Measurements from ENCODE around the gene ZNF213. TPM values are rescaled to one million over a fixed set of nuclear protein-coding genes. Genes with fewer than 3 reads are reported as not detected.

The ZNF213 gene
- total RNA-seq, 1 donor from 2014 or later: 13.4 TPM

GRCh38 chr16:3188675-3188924, 53.8 kb downstream of the ZNF213 start:
- no peak for TF ChIP-seq CTCF (IDR thresholded peaks at IDR 0.05)
- Mint-ChIP-seq H3K36me3 (ENCODE audit: unreplicated experiment) (no peaks in the 10 kb centered on the region), H3K9me3 (ENCODE audit: unreplicated experiment) (no peaks in the 10 kb centered on the region), H3K27me3 (ENCODE audit: unreplicated experiment) (peaks cover 24% of the 10 kb centered on the region), H3K27ac (ENCODE audit: unreplicated experiment) (no peak overlapping the region), H3K4me1 (ENCODE audit: unreplicated experiment) (peaks cover 37% of the 10 kb centered on the region), H3K4me3 (ENCODE audit: unreplicated experiment) (peak overlapping the region; percentile 85)
- no peak for DNase-seq (ENCODE audit: extremely low spot score, unreplicated experiment)

- Mint-ChIP-seq H3K4me3 (ENCODE audit: unreplicated experiment) (peak overlapping the region; percentile 85), H3K4me1 (ENCODE audit: unreplicated experiment) (peaks cover 32% of the 10 kb centered on the region), H3K27me3 (ENCODE audit: unreplicated experiment) (peaks cover 20% of the 10 kb centered on the region), H3K36me3 (ENCODE audit: unreplicated experiment) (no peaks in the 10 kb centered on the region), H3K27ac (ENCODE audit: unreplicated experiment) (peak overlapping the region; percentile 54), H3K9me3 (ENCODE audit: unreplicated experiment) (no peaks in the 10 kb centered on the region)
- TF ChIP-seq CTCF (IDR thresholded peaks at IDR 0.05): no peak
- DNase-seq (ENCODE audit: extremely low spot score, unreplicated experiment): no peak
Observed at GRCh38 chr16:3188925-3189825, 54.3 kb downstream of the ZNF213 start.

GRCh38 chr16:3189869-3190268, 55.0 kb downstream of the ZNF213 start:
- Mint-ChIP-seq H3K9me3 (ENCODE audit: unreplicated experiment) (no peaks in the 10 kb centered on the region), H3K4me3 (ENCODE audit: unreplicated experiment) (peak overlapping the region; percentile 85), H3K27ac (ENCODE audit: unreplicated experiment) (peak overlapping the region; percentile 56), H3K4me1 (ENCODE audit: unreplicated experiment) (peaks cover 30% of the 10 kb centered on the region), H3K27me3 (ENCODE audit: unreplicated experiment) (peaks cover 20% of the 10 kb centered on the region), H3K36me3 (ENCODE audit: unreplicated experiment) (no peaks in the 10 kb centered on the region)
- no peak for TF ChIP-seq CTCF (IDR thresholded peaks at IDR 0.05)
- DNase-seq (ENCODE audit: extremely low spot score, unreplicated experiment): no peak

GRCh38 chr16:3190949-3191353, 56.1 kb downstream of the ZNF213 start:
- TF ChIP-seq CTCF (IDR thresholded peaks at IDR 0.05): no peak
- Mint-ChIP-seq H3K27ac (ENCODE audit: unreplicated experiment) (no peak overlapping the region), H3K36me3 (ENCODE audit: unreplicated experiment) (no peaks in the 10 kb centered on the region), H3K9me3 (ENCODE audit: unreplicated experiment) (no peaks in the 10 kb centered on the region), H3K4me1 (ENCODE audit: unreplicated experiment) (peaks cover 30% of the 10 kb centered on the region), H3K27me3 (ENCODE audit: unreplicated experiment) (peaks cover 21% of the 10 kb centered on the region), H3K4me3 (ENCODE audit: unreplicated experiment) (peak overlapping the region; percentile 56)
- DNase-seq (ENCODE audit: extremely low spot score, unreplicated experiment): no peak

Other genes starting within 250 kb of the ZNF213 start
- gene FLYWCH1, start 223.1 kb upstream of the ZNF213 start, total RNA-seq: 38.9 and 46.4 TPM in 2 replicates
- not detected in 2 replicates for gene KREMEN2, start 170.8 kb upstream of the ZNF213 start, total RNA-seq
- 8.4 and 11.9 TPM in 2 replicates for gene PAQR4, start 165.7 kb upstream of the ZNF213 start, total RNA-seq
- 10.4 and 14.0 TPM in 2 replicates for gene PKMYT1, start 154.6 kb upstream of the ZNF213 start, total RNA-seq
- not detected in 2 replicates for gene CLDN9, start 122.1 kb upstream of the ZNF213 start, total RNA-seq
- gene CLDN6, start 116.8 kb upstream of the ZNF213 start, total RNA-seq: 0.32 TPM in 1 of 2 replicates, not detected in the other
- gene TNFRSF12A, start 114.7 kb upstream of the ZNF213 start, total RNA-seq: 71.3 and 72.4 TPM in 2 replicates
- gene HCFC1R1, start 111.1 kb upstream of the ZNF213 start, total RNA-seq: 133 and 139 TPM in 2 replicates
- 36.6 and 40.1 TPM in 2 replicates for gene THOC6, start 111.0 kb upstream of the ZNF213 start, total RNA-seq
- gene BICDL2, start 98.1 kb upstream of the ZNF213 start, total RNA-seq: not detected in 2 replicates
- 3.0 and 3.6 TPM in 2 replicates for gene MMP25, start 88.5 kb upstream of the ZNF213 start, total RNA-seq
- gene IL32, start 69.4 kb upstream of the ZNF213 start, total RNA-seq: 8.8 and 13.2 TPM in 2 replicates
- gene ZSCAN10, start 35.7 kb upstream of the ZNF213 start, total RNA-seq: not detected in 2 replicates
- 14.8 and 15.9 TPM in 2 replicates for gene ZNF205, start 22.4 kb upstream of the ZNF213 start, total RNA-seq
- gene OR1F1, start 53.2 kb downstream of the ZNF213 start, total RNA-seq: not detected in 2 replicates
- 9.0 and 9.1 TPM in 2 replicates for gene ZNF200, start 100.1 kb downstream of the ZNF213 start, total RNA-seq
- not detected in 2 replicates for gene MEFV, start 121.6 kb downstream of the ZNF213 start, total RNA-seq
- gene ZNF263, start 148.5 kb downstream of the ZNF213 start, total RNA-seq: 30.4 and 33.2 TPM in 2 replicates
- 8.2 and 10.0 TPM in 2 replicates for gene TIGD7, start 170.4 kb downstream of the ZNF213 start, total RNA-seq
- gene ZNF75A, start 170.5 kb downstream of the ZNF213 start, total RNA-seq: 24.2 and 26.2 TPM in 2 replicates
- not detected in 2 replicates for gene OR2C1, start 220.9 kb downstream of the ZNF213 start, total RNA-seq